RWPE1 (cell line): ENCODE results near the gene TNFRSF14.
A peak's percentile ranks its signal among the peaks of the same experiment; 100 is the strongest.

Source experiments
- CTCF ChIA-PET: fragments of 350-600 bp; sonication (Branson Sonifier 250); formaldehyde crosslinking; extraction: SDS; loops from one replicate; lab custom pipeline; 2021; lab: Yijun Ruan, JAX
- POLR2A ChIA-PET: fragments of 400-600 bp; formaldehyde crosslinking; extraction: SDS; loops from one replicate; lab custom pipeline; 2020; ENCODE audit warnings: antibody characterized with exemption; ENCODE audit not compliant: low non-redundant PET; lab: Yijun Ruan, JAX
- DNase-seq: peaks from one replicate; pipeline ENCODE4 v3.0.0; 2012; ENCODE audit warnings: low spot score
- H3K27ac ChIP-seq: fragments of 450-650 bp; 2 replicates; pipeline ENCODE4 v1.5.1; 2017
- CTCF ChIP-seq: fragments of 450-650 bp; conservative IDR thresholded peaks from 2 replicates; pipeline ENCODE4 v1.5.1; 2017; ENCODE audit warnings: low read depth, mild to moderate bottlenecking

The TNFRSF14 gene

GRCh38 chr1:2528966-2529783 is 27.0 kb upstream of the TNFRSF14 start:
- ChIA-PET CTCF (interaction anchor here (0.7 to 1.2 kb wide), 6 partner anchors 18 to 273 kb away, joined by 3 to 4 read pairs (median 3); no protein-coding TSS in a partner anchor), POLR2A (no interaction called here)
- H3K27ac ChIP-seq: peak overlapping the region; percentile 93; the same call in 1 of the 2 replicates
- DNase-seq: no peak
- no peak for TF ChIP-seq CTCF

- ChIA-PET CTCF (interaction anchor here (0.7 to 1.2 kb wide), 3 partner anchors 17 to 273 kb away, joined by 3 to 4 read pairs (median 4); no protein-coding TSS in a partner anchor), POLR2A (no interaction called here)
- TF ChIP-seq CTCF: no peak
- peak within 1 kb of the TSS; percentile 93 for H3K27ac ChIP-seq
- no peak for DNase-seq
Observed at GRCh38 chr1:2529784-2530512, 26.2 kb upstream of the TNFRSF14 start, which contains the start of gene HES5. HES5 (minus strand) TSS chr1:2530263; CDS start chr1:2530164, 99 bp downstream.

GRCh38 chr1:2530513-2531361 is 25.4 kb upstream of the TNFRSF14 start:
- DNase-seq: no peak
- peak overlapping the region; percentile 93 for H3K27ac ChIP-seq
- ChIA-PET POLR2A (no interaction called here), CTCF (no interaction called here)
- TF ChIP-seq CTCF: no peak; the same call in 1 of the 2 replicates

GRCh38 chr1:2532485-2533160 is 23.5 kb upstream of the TNFRSF14 start:
- no peak for DNase-seq
- H3K27ac ChIP-seq: peak overlapping the region; percentile 93
- no peak for TF ChIP-seq CTCF
- CTCF ChIA-PET: interaction anchor here (0.8 to 1.1 kb wide), 2 partner anchors 9 to 11 kb away, joined by 3 to 6 read pairs; no protein-coding TSS in a partner anchor
- POLR2A ChIA-PET: no interaction called here

DNA sequence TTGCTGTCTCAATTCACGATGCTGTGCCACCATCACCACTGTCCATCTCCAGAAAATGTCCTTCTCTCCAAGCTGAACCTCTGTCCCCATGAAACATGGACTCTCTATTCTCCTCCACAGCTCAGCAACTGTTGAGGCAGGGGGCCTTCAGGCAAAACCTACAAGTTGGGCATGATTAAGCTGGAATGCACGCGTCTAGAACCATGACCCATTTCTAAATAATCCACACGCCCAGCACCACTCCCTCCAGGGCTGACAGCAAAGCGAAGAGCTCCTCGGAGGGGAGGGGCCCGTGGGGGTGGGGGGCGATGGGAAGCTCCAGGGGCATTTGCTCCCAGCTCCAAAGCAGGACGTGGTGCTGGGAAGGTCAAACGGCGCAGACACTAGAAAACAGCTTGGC is 22.8 kb upstream of the TNFRSF14 start:
- ChIA-PET POLR2A (no interaction called here), CTCF (interaction anchor here (0.9 to 1.3 kb wide), 2 partner anchors 14 to 119 kb away, joined by 4 to 5 read pairs; no protein-coding TSS in a partner anchor)
- TF ChIP-seq CTCF: no peak
- DNase-seq: peak; percentile 79
- H3K27ac ChIP-seq: peak overlapping the region; percentile 93
